Peyer's patch (tissue), 4 donors: ENCODE data around the gene MRPS23.

ENCODE experiments used
- POLR2A ChIP-seq, 2 donors: fragments of 450-650 bp; IDR thresholded peaks; one replicate each; pipeline ENCODE4 v1.5.1; 2017; ENCODE audit warnings: antibody characterized with exemption in 2 of 2, mild to moderate bottlenecking in 2 of 2, moderate library complexity in 2 of 2
- TF ChIP-seq, protein P1 (sequence below), 6 experiments: fragments of 450-650 bp in 4 of 6; fragments of 200-600 bp in 2 of 6; sonication (generic) in 1 of 6; IDR thresholded peaks; one replicate each; pipeline ENCODE4 v1.5.1; 2017 to 2019; ENCODE audit warnings: antibody characterized with exemption in 6 of 6, mild to moderate bottlenecking in 3 of 6, moderate library complexity in 1 of 6

DNA sequence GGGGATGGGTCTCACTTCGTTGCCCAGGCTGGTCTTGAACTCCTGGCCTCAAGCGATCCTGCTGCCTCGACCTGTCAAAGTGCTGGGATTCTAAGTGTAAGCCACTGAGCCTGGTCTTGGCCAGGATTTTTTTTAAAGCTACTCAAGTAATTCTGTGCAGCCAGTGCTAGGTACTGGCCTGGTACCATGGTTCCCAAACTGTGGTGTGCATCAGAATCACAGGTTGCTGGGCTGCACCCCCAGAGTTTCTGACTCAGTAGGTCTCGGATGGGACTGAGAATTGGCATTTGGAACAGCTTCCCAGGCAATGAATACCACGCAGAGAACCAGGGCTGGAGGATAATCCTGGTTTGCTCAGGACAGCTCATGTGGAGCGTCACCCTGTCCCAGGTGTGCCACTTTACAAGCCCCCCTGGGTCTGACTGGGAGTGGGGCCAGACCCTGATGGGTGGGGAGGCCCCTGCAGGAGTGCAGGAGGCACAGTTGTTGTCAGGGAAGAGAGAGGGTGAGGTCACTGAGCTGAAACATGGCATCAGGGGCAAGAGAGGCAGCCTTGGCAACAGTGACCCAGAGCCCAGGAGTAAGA is 10.7 kb upstream of the MRPS23 start:
- TF ChIP-seq, protein P1, sequence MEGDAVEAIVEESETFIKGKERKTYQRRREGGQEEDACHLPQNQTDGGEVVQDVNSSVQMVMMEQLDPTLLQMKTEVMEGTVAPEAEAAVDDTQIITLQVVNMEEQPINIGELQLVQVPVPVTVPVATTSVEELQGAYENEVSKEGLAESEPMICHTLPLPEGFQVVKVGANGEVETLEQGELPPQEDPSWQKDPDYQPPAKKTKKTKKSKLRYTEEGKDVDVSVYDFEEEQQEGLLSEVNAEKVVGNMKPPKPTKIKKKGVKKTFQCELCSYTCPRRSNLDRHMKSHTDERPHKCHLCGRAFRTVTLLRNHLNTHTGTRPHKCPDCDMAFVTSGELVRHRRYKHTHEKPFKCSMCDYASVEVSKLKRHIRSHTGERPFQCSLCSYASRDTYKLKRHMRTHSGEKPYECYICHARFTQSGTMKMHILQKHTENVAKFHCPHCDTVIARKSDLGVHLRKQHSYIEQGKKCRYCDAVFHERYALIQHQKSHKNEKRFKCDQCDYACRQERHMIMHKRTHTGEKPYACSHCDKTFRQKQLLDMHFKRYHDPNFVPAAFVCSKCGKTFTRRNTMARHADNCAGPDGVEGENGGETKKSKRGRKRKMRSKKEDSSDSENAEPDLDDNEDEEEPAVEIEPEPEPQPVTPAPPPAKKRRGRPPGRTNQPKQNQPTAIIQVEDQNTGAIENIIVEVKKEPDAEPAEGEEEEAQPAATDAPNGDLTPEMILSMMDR (IDR thresholded peaks at IDR 0.05) = no peak
- TF ChIP-seq POLR2A (IDR thresholded peaks at IDR 0.05) = no peak
